Measurements from ENCODE around the gene B4GALT5.

Gene B4GALT5

GRCh38 chr20:49644980-49645565 is 68.6 kb downstream of the B4GALT5 start:
- Histone ChIP-seq H2BK15ac (replicated peaks; ENCODE audit: low read depth) (no peak overlapping the region), H3K36me3 (ENCODE audit: control insufficient read depth, insufficient read depth, low read length) (peaks cover 6% of the 10 kb centered on the region), H3K9ac (ENCODE audit: low read length) (no peak overlapping the region), H3K4me2 (ENCODE audit: low read length) (no peak overlapping the region), H3K79me2 (ENCODE audit: control insufficient read depth, insufficient read depth, low read length) (no peaks in the 10 kb centered on the region), H3K56ac (ENCODE audit: low read length) (no peak overlapping the region), H3K27ac (ENCODE audit: low read depth, low read length) (no peak overlapping the region), H2BK5ac (ENCODE audit: low read length) (no peak overlapping the region), H2AK5ac (ENCODE audit: low read length) (no peak overlapping the region), H4K8ac (ENCODE audit: low read depth, low read length) (no peak overlapping the region), H3K18ac (ENCODE audit: low read length) (no peak overlapping the region), H3K27me3 (ENCODE audit: insufficient read depth, low read length, poor library complexity) (no peaks in the 10 kb centered on the region), H3K4me1 (ENCODE audit: control insufficient read depth, low read depth, low read length) (no peaks in the 10 kb centered on the region), H4K5ac (ENCODE audit: low read length) (no peak overlapping the region), H3K79me1 (ENCODE audit: low read length) (peaks cover 3% of the 10 kb centered on the region), H3K23ac (ENCODE audit: low read length) (no peak overlapping the region), H2BK120ac (ENCODE audit: low read depth, low read length) (no peak overlapping the region), H3K4me3 (ENCODE audit: low read length) (no peak overlapping the region), H3K4ac (ENCODE audit: low read depth, low read length) (no peak overlapping the region)
- DNase-seq = no peak
- whole genome bisulfite sequencing (ENCODE audit: extremely low coverage, insufficient coverage, low lambda C conversion rate) = no CpG with 5 or more reads among the region's 5 CpGs

- no peaks in the 10 kb centered on the region for H3K4me1 ChIP-seq (ENCODE audit: control insufficient read depth, low read depth, low read length)
- no peak overlapping the region for H3K23ac ChIP-seq (ENCODE audit: low read length)
- H4K8ac ChIP-seq (ENCODE audit: low read depth, low read length) = no peak overlapping the region
- no peaks in the 10 kb centered on the region for H3K79me2 ChIP-seq (ENCODE audit: control insufficient read depth, insufficient read depth, low read length)
- H3K79me1 ChIP-seq (ENCODE audit: low read length) = peaks cover 2% of the 10 kb centered on the region
- H4K5ac ChIP-seq (ENCODE audit: low read length) = no peak overlapping the region
- H3K27ac ChIP-seq (ENCODE audit: low read depth, low read length) = no peak overlapping the region
- no peak overlapping the region for H2BK15ac ChIP-seq (replicated peaks; ENCODE audit: low read depth)
- DNase-seq = no peak
- no peak overlapping the region for H3K4ac ChIP-seq (ENCODE audit: low read depth, low read length)
- no peak overlapping the region for H2AK5ac ChIP-seq (ENCODE audit: low read length)
- no peak overlapping the region for H3K9ac ChIP-seq (ENCODE audit: low read length)
- H3K27me3 ChIP-seq (ENCODE audit: insufficient read depth, low read length, poor library complexity) = no peaks in the 10 kb centered on the region
- no peak overlapping the region for H3K56ac ChIP-seq (ENCODE audit: low read length)
- no peak overlapping the region for H2BK120ac ChIP-seq (ENCODE audit: low read depth, low read length)
- WGBS (ENCODE audit: extremely low coverage, insufficient coverage, low lambda C conversion rate) = no CpG with 5 or more reads among the region's 4 CpGs
- H3K4me2 ChIP-seq (ENCODE audit: low read length) = no peak overlapping the region
- H3K18ac ChIP-seq (ENCODE audit: low read length) = no peak overlapping the region
- H2BK5ac ChIP-seq (ENCODE audit: low read length) = no peak overlapping the region
- H3K36me3 ChIP-seq (ENCODE audit: control insufficient read depth, insufficient read depth, low read length) = peaks cover 6% of the 10 kb centered on the region
- H3K4me3 ChIP-seq (ENCODE audit: low read length) = no peak overlapping the region
Measured at GRCh38 chr20:49642816-49643215, 70.9 kb downstream of the B4GALT5 start.

DNA sequence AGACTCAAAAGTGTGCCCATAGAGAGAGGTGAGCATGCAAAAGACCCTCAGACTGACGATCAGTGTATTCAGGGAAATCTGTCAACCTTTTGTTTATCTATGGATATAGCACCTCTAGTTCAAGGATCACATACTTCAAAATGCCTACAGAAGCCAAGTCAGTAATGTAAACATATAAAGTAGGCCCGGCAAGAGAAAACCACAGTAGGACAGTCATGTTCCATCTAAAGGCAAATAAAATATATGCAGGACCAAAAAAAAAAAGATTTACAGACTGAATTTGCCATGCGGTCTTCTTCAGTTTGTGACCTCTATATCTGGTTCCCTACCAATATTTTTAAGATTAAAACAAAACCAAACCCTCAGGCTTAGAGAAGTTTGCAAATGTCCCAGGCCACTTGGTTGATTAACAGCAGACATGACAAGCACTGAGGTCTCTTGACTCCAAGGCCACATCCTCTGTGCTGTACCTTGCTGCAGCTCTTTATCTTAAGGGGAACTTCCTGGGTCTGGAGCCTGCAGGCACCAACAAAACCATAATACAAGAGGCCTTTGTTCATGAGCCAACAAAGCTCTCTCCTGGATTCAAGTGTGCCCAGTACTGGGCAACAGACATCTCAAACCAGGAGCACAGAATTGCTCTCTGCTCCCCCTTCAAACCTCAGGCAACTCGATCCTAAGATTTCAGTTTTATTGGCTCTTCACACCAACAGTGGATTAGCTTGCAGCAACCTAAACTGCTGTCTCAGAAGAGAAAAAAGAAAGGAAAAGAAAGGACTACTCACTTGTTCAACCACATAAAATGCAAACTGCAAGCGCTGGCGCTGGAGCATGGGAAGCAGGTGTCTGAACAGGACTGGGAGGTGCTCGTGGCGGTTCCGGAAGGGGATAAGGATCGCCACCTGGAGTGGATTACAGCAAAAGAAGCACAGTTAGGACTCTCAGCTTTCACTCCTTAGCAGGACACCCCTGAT is 71.7 kb downstream of the B4GALT5 start:
- Histone ChIP-seq H3K79me2 (ENCODE audit: control insufficient read depth, insufficient read depth, low read length) (no peaks in the 10 kb centered on the region), H2BK120ac (ENCODE audit: low read depth, low read length) (no peak overlapping the region), H3K23ac (ENCODE audit: low read length) (no peak overlapping the region), H2AK5ac (ENCODE audit: low read length) (no peak overlapping the region), H2BK5ac (ENCODE audit: low read length) (no peak overlapping the region), H3K27me3 (ENCODE audit: insufficient read depth, low read length, poor library complexity) (no peaks in the 10 kb centered on the region), H3K4me3 (ENCODE audit: low read length) (no peak overlapping the region), H3K79me1 (ENCODE audit: low read length) (peaks cover 2% of the 10 kb centered on the region), H3K56ac (ENCODE audit: low read length) (no peak overlapping the region), H3K4ac (ENCODE audit: low read depth, low read length) (no peak overlapping the region), H2BK15ac (replicated peaks; ENCODE audit: low read depth) (no peak overlapping the region), H4K5ac (ENCODE audit: low read length) (no peak overlapping the region), H3K27ac (ENCODE audit: low read depth, low read length) (no peak overlapping the region), H3K18ac (ENCODE audit: low read length) (no peak overlapping the region), H3K4me1 (ENCODE audit: control insufficient read depth, low read depth, low read length) (no peaks in the 10 kb centered on the region), H3K36me3 (ENCODE audit: control insufficient read depth, insufficient read depth, low read length) (peaks cover 6% of the 10 kb centered on the region), H3K4me2 (ENCODE audit: low read length) (no peak overlapping the region), H4K8ac (ENCODE audit: low read depth, low read length) (no peak overlapping the region), H3K9ac (ENCODE audit: low read length) (no peak overlapping the region)
- no peak for DNase-seq
- no CpG with 5 or more reads among the region's 10 CpGs for WGBS (ENCODE audit: extremely low coverage, insufficient coverage, low lambda C conversion rate)

GRCh38 chr20:49637046-49637637 is 76.5 kb downstream of the B4GALT5 start:
- no peak overlapping the region for H2BK15ac ChIP-seq (replicated peaks; ENCODE audit: low read depth)
- H3K79me2 ChIP-seq (ENCODE audit: control insufficient read depth, insufficient read depth, low read length) = no peaks in the 10 kb centered on the region
- H3K27me3 ChIP-seq (ENCODE audit: insufficient read depth, low read length, poor library complexity) = no peaks in the 10 kb centered on the region
- H3K79me1 ChIP-seq (ENCODE audit: low read length) = no peaks in the 10 kb centered on the region
- no peak for DNase-seq
- no peak overlapping the region for H3K18ac ChIP-seq (ENCODE audit: low read length)
- H3K4me1 ChIP-seq (ENCODE audit: control insufficient read depth, low read depth, low read length) = no peaks in the 10 kb centered on the region
- no peak overlapping the region for H3K4ac ChIP-seq (ENCODE audit: low read depth, low read length)
- H2AK5ac ChIP-seq (ENCODE audit: low read length) = no peak overlapping the region
- no CpG with 5 or more reads among the region's 8 CpGs for WGBS (ENCODE audit: extremely low coverage, insufficient coverage, low lambda C conversion rate)
- H3K36me3 ChIP-seq (ENCODE audit: control insufficient read depth, insufficient read depth, low read length) = peaks cover 4% of the 10 kb centered on the region
- no peak overlapping the region for H3K9ac ChIP-seq (ENCODE audit: low read length)
- no peak overlapping the region for H3K4me3 ChIP-seq (ENCODE audit: low read length)
- H2BK5ac ChIP-seq (ENCODE audit: low read length) = no peak overlapping the region
- H4K5ac ChIP-seq (ENCODE audit: low read length) = no peak overlapping the region
- no peak overlapping the region for H3K23ac ChIP-seq (ENCODE audit: low read length)
- H3K4me2 ChIP-seq (ENCODE audit: low read length) = no peak overlapping the region
- H3K56ac ChIP-seq (ENCODE audit: low read length) = no peak overlapping the region
- H2BK120ac ChIP-seq (ENCODE audit: low read depth, low read length) = no peak overlapping the region
- no peak overlapping the region for H4K8ac ChIP-seq (ENCODE audit: low read depth, low read length)
- H3K27ac ChIP-seq (ENCODE audit: low read depth, low read length) = no peak overlapping the region

DNA sequence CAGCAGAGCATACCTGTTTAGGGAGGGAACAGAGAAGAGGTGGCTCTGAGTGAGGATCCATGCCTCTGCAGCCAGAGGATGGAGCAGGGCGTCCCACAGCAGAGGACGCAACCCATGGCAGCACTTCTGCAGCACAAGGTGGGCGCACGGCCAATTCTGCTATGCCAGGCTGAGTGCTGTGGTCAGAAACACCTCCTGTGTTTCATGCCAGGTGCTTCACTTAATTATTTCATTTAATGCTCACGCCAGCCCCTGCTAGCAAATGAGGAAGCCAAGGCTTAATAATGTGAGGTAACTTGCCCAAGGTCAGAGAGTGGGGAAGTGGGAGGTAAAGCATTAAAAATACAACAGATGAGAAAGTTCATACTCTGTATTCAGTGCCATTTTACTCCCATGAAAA is 77.2 kb downstream of the B4GALT5 start:
- Histone ChIP-seq H2AK5ac (ENCODE audit: low read length) (no peak overlapping the region), H3K4ac (ENCODE audit: low read depth, low read length) (no peak overlapping the region), H3K56ac (ENCODE audit: low read length) (no peak overlapping the region), H3K27ac (ENCODE audit: low read depth, low read length) (no peak overlapping the region), H2BK15ac (replicated peaks; ENCODE audit: low read depth) (no peak overlapping the region), H3K4me1 (ENCODE audit: control insufficient read depth, low read depth, low read length) (no peaks in the 10 kb centered on the region), H3K27me3 (ENCODE audit: insufficient read depth, low read length, poor library complexity) (no peaks in the 10 kb centered on the region), H3K9ac (ENCODE audit: low read length) (no peak overlapping the region), H3K23ac (ENCODE audit: low read length) (no peak overlapping the region), H3K4me3 (ENCODE audit: low read length) (no peak overlapping the region), H4K5ac (ENCODE audit: low read length) (no peak overlapping the region), H3K18ac (ENCODE audit: low read length) (no peak overlapping the region), H3K79me1 (ENCODE audit: low read length) (no peaks in the 10 kb centered on the region), H3K4me2 (ENCODE audit: low read length) (no peak overlapping the region), H2BK120ac (ENCODE audit: low read depth, low read length) (no peak overlapping the region), H3K79me2 (ENCODE audit: control insufficient read depth, insufficient read depth, low read length) (no peaks in the 10 kb centered on the region), H2BK5ac (ENCODE audit: low read length) (no peak overlapping the region), H4K8ac (ENCODE audit: low read depth, low read length) (no peak overlapping the region), H3K36me3 (ENCODE audit: control insufficient read depth, insufficient read depth, low read length) (peaks cover 3% of the 10 kb centered on the region)
- DNase-seq = no peak
- WGBS (ENCODE audit: extremely low coverage, insufficient coverage, low lambda C conversion rate) = no CpG with 5 or more reads among the region's 5 CpGs

All from mesendoderm (in vitro differentiated cells).